GM18909 (cell line): ENCODE results near the gene VSIG10.
A peak's percentile ranks its signal among the peaks of the same experiment; 100 is the strongest.

ENCODE experiments used
- ATAC-seq: cut with Tn5 transposase; IDR thresholded peaks from one replicate; pipeline ENCODE4 v1.9.1; 2021; ENCODE audit warnings: mild to moderate bottlenecking; ENCODE audit not compliant: unreplicated experiment, poor library complexity

VSIG10 gene

GRCh38 chr12:118061011-118061872, 42.6 kb downstream of the VSIG10 start, which contains the start of gene WSB2:
WSB2 (minus strand) TSS chr12:118061179; CDS start chr12:118061048, 131 bp downstream.
- ATAC-seq, result peak; percentile 38

DNA sequence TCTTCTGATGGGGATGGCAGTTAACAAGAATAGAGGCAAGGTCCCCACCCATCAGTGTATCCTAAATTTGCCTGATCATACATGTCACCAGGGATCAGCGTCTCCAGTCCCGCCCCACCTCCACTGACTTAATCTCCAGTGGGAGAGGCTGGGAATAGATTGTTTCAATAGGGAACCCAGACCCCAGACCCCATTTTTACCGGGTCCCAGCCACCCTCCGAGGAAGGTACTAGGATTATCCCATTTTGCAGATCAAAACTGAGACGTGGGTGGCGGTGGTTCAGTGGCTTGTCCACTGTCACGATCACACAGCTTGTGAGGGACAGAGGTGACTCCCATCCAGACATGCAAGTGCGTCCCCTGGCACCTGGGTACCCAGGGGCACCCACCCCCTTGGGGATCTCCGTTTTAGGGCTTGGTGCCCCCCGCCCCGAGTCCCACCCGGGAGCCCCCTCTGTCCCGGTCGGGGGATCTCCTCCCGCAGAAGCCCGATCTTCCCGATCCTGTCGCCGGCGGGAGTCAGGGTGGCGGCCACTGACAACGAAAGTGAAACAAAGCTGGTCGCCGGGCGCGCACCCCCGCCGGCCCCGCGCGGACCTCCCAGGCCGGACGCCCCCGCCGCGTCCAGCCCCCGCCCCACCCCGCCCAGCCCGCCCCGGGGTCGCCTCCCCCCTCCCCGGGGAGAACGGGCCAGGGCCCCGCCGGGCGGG, 43.4 kb downstream of the VSIG10 start:
- peak; percentile 39 for ATAC-seq

- ATAC-seq, result no peak
Measured at GRCh38 chr12:118059341-118060191, 44.2 kb downstream of the VSIG10 start.

DNA sequence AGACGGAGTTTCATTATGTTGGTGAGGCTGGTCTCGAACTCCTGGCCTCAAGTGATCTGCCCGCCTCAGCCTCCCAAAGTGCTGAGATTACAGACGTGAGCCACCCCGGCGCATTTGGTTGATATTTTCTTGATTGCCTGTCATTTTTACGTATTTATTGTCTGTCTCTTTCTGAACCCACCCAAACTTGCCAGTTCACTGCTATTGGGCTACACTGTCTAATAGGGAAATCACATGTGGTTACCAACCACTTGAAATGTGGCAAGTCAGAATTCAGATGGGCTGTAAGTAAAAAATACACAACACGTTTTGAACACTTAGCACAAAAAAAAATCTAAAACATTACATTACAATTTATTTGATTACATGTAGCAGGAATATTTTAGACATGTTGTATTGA, 44.9 kb downstream of the VSIG10 start:
- ATAC-seq, result no peak

DNA sequence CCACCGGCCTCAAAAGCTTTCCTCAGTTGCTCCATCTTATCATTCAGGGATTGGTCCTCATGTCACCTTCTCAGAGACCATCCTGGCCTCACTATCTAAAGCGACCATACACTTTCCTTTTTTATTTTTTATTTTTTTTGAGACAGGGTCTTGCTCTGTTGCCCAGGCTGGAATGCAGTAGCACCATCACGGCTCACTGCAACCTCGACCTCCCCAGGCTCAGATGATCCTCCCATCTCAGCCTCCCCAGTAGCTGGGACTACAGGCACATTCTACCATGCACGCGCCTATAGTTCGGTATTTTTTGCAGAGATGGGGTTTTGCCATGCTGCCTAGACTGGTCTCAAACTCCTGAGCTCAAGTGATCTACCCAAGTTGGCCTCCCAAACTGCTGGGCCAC, 45.6 kb downstream of the VSIG10 start:
- ATAC-seq, result no peak

- ATAC-seq, result no peak
Measured at GRCh38 chr12:118055865-118056773, 47.7 kb downstream of the VSIG10 start.

GRCh38 chr12:118055144-118055557, 48.7 kb downstream of the VSIG10 start:
- peak; percentile 63 for ATAC-seq

- ATAC-seq, result no peak
Measured at GRCh38 chr12:118053071-118053985, 50.5 kb downstream of the VSIG10 start.

DNA sequence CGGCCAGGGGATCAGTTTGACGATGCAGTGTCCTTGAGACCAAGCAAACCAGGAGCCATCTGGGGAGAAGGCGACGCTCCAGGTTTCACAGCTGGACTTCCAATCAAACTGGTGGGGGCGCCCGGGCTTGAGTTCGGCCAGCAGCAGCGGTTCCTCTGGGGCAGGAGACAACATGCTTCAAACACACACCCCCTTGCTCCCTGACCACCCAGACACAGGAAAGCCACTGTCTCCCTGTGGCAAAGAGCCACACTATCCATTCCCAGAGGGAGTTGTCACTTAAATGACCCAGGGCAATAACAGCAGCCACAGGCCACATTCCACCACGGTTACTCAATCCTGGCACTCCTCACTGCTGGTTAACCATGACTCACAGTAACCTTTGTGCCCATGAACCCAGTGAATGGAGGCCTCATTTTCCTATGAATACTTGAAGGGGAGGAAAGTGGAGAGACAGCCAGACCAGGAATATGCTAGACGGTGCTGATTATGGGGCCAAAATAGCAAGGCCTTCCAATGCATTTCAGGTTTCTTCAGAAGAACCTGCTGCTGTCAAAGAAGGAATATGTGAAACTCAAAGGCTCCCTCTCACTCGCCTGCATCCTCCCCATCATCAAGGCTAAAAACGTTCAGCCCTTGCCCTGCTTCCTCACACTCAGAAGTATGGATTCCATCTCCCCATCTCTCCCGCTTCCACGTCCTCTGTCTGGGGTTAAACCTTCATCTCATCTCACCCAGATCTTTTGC, 51.3 kb downstream of the VSIG10 start:
- no peak for ATAC-seq

GRCh38 chr12:118050972-118051910, 52.6 kb downstream of the VSIG10 start:
- ATAC-seq, result no peak

GRCh38 chr12:118046430-118046829, 57.4 kb downstream of the VSIG10 start:
- ATAC-seq, result no peak

GRCh38 chr12:118044577-118044976, 59.2 kb downstream of the VSIG10 start:
- ATAC-seq, result no peak

DNA sequence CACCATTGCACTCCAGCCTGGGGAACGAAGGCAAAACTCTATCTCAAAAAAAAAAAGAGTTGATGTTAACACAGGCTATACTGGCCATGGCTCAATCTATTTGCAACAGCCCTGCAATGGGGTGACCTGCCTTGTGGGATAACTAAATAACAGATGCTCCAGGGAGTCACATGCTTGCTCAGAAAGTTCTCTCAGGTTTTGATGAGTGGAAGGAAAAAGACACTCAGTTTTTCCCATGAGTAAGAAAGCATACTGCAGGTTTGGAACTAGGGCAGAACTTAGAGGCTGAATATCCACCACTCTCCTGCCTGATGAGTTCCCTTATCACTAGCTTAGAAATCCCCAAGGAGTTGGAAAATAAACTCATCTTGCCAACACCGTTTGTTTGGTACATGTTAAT, 59.7 kb downstream of the VSIG10 start:
- ATAC-seq, result no peak

DNA sequence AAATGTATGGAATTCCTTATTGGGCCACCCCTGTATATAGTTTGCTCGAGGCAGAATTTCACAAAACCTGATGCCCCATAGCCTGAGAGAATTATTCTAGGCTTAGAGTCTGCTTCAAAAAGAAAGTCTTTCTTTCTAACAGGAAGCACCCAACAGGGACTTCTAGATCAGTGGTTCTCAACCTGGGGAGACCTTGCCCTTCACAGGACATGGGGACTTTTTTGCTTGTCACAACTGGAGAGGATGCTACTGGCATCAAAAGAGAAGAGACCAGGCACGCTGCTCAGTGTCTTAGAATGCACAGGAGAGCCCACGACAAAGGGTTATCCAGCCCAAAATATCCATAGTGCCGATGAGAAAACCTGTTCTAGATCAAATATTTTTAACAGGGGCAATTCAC, 61.7 kb downstream of the VSIG10 start:
- no peak for ATAC-seq

- ATAC-seq, result no peak
Measured at GRCh38 chr12:118038137-118038536, 65.7 kb downstream of the VSIG10 start.

- ATAC-seq, result no peak
Measured at GRCh38 chr12:118036672-118037411, 67.0 kb downstream of the VSIG10 start.
